BLaER1 (cell line): ENCODE data around the gene POTEB.
"Not testable (repeated sequence)": the region's sequence is repeated elsewhere in the genome, so short reads cannot be mapped to it uniquely, and the experiment has no call there.

Experiments
- H3K27ac ChIP-seq: shearing (Covaris generic); formaldehyde crosslinking; 2 replicates; pipeline ENCODE4 v1.8.1; 2022
- H3K27me3 ChIP-seq: shearing (Covaris generic); formaldehyde crosslinking; 2 replicates; pipeline ENCODE4 v1.8.1; 2022
- H3K36me3 ChIP-seq: shearing (Covaris generic); formaldehyde crosslinking; 2 replicates; pipeline ENCODE4 v1.8.1; 2022
- H3K4me1 ChIP-seq: shearing (Covaris generic); formaldehyde crosslinking; 2 replicates; pipeline ENCODE4 v1.8.1; 2022
- H3K4me2 ChIP-seq: shearing (Covaris generic); formaldehyde crosslinking; 2 replicates; pipeline ENCODE4 v1.8.1; 2022
- H3K4me3 ChIP-seq: shearing (Covaris generic); formaldehyde crosslinking; 2 replicates; pipeline ENCODE4 v1.8.1; 2022
- H3K9ac ChIP-seq: shearing (Covaris generic); formaldehyde crosslinking; 2 replicates; pipeline ENCODE4 v1.8.1; 2022
- H3K9me3 ChIP-seq: shearing (Covaris generic); formaldehyde crosslinking; 2 replicates; pipeline ENCODE4 v1.8.1; 2022
- H4K20me1 ChIP-seq: shearing (Covaris generic); formaldehyde crosslinking; 2 replicates; pipeline ENCODE4 v1.8.1; 2022

The POTEB gene

DNA sequence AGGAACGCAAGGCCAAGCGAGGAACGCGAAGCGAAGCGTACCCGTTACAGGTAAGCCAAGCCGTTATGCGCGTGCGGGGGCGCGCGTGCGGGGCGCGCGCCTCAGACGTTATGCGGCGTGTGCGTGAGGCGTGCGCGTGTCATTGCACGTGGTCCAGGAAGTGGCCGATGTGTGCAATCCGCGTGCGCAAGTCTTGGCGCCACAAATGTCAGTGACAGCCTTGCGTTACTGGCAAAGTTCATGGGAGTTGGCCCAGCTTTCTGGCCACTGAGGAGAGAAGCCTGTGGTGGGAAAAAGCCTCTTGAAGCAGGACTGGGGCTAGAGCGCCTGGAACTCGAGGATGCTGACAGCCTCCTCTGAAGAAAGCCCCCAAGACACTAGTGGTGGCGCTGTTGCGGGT, at the start of gene POTEB:
TSS of gene POTEB (minus strand) at position 101 of the 400 bp plus-strand sequence. CDS start 489 bp downstream, outside the sequence.
- H3K4me3 ChIP-seq, H3K4me2 ChIP-seq, H4K20me1 ChIP-seq, H3K27me3 ChIP-seq, H3K4me1 ChIP-seq, H3K9me3 ChIP-seq, H3K9ac ChIP-seq, H3K27ac ChIP-seq, H3K36me3 ChIP-seq: not testable (repeated sequence)

GRCh38 chr15:21890955-21891354, 13.4 kb upstream of the POTEB start:
- not testable (repeated sequence) for H3K27me3 ChIP-seq, H3K4me2 ChIP-seq

GRCh38 chr15:21889542-21889941, 12.0 kb upstream of the POTEB start:
- not testable (repeated sequence) for H3K4me3 ChIP-seq, H3K9me3 ChIP-seq, H3K9ac ChIP-seq, H3K27ac ChIP-seq, H3K36me3 ChIP-seq, H4K20me1 ChIP-seq, H3K27me3 ChIP-seq, H3K4me2 ChIP-seq, H3K4me1 ChIP-seq

More at GRCh38 chr15:21890955-21891354, 13.4 kb upstream of the POTEB start:
- H3K9ac ChIP-seq, H4K20me1 ChIP-seq, H3K9me3 ChIP-seq, H3K4me1 ChIP-seq, H3K36me3 ChIP-seq, H3K27ac ChIP-seq, H3K4me3 ChIP-seq: not testable (repeated sequence)

GRCh38 chr15:21838831-21839230, 38.7 kb downstream of the POTEB start:
- H3K36me3 ChIP-seq, H3K27ac ChIP-seq, H3K4me3 ChIP-seq, H4K20me1 ChIP-seq, H3K9ac ChIP-seq, H3K9me3 ChIP-seq, H3K4me2 ChIP-seq, H3K27me3 ChIP-seq, H3K4me1 ChIP-seq: not testable (repeated sequence)
